ENCODE measurements around the gene AQP12A. TPM values are rescaled to one million over a fixed set of nuclear protein-coding genes. Genes with fewer than 3 reads are reported as not detected.

Gene AQP12A
- total RNA-seq, 1 experiment from 2014 or later, result not detected

- Histone ChIP-seq H2AFZ (ENCODE audit: low read depth, low read length, poor library complexity, severe bottlenecking) (no peak overlapping the region), H3K79me2 (ENCODE audit: insufficient read depth, low read length) (no peaks in the 10 kb centered on the region), H3K27me3 (ENCODE audit: insufficient read depth, low read length) (no peaks in the 10 kb centered on the region), H4K20me1 (ENCODE audit: insufficient read depth) (no peaks in the 10 kb centered on the region), H3K36me3 (ENCODE audit: control insufficient read depth in 1 of 2, insufficient read depth in 2 of 2, low read length in 2 of 2) (no peaks in the 10 kb centered on the region), H3K9ac (ENCODE audit: low read length) (no peak overlapping the region), H3K9me2 (ENCODE audit: insufficient read depth) (no peaks in the 10 kb centered on the region), H3K4me2 (ENCODE audit: low read length) (no peak overlapping the region), H3K9me3 (ENCODE audit: control insufficient read depth in 1 of 2, insufficient read depth in 1 of 2, low read depth in 1 of 2, low read length in 2 of 2) (no peaks in the 10 kb centered on the region), H3K4me1 (ENCODE audit: control insufficient read depth in 1 of 2, insufficient read depth in 2 of 2, low read length in 2 of 2) (peaks cover 0 to 7% of the 10 kb centered on the region in 2 experiments; a peak in 2 of 4 replicates), H3K4me3 (replicated peaks in 1 of 2; ENCODE audit: low read depth in 1 of 2, low read length in 2 of 2) (no peak overlapping the region), H3K27ac (ENCODE audit: low read depth, low read length) (no peak overlapping the region)
- no peak for ATAC-seq
- DNase-seq (ENCODE audit: low read depth, low spot score), result no peak
- ChIA-PET CTCF (no interaction called here), POLR2A (no interaction called here), RAD21 (ENCODE audit: low non-redundant PET in 1 of 2, low total read pairs in 2 of 2, uncharacterized antibody in 2 of 2, unreplicated experiment in 2 of 2) (no interaction called here)
- intact Hi-C loops (cut with micrococcal nuclease), result no loop called here
- TF ChIP-seq EZH2 (IDR thresholded peaks at IDR 0.05), result no peak
- TF ChIP-seq SP1 (IDR thresholded peaks at IDR 0.05; ENCODE audit: low read depth), result no peak
- TF ChIP-seq ELF1 (IDR thresholded peaks at IDR 0.05; ENCODE audit: borderline replicate concordance, low read depth), result no peak
- TF ChIP-seq YY1 (IDR thresholded peaks at IDR 0.05; ENCODE audit: extremely low read depth, insufficient replicate concordance, low read depth, low read length), result no peak
- TF ChIP-seq MAX (IDR thresholded peaks at IDR 0.05), result no peak
- no peak for TF ChIP-seq ATF3 (IDR thresholded peaks at IDR 0.05)
- no peak for TF ChIP-seq SIN3A (IDR thresholded peaks at IDR 0.05; ENCODE audit: low read depth)
- TF ChIP-seq CEBPB (IDR thresholded peaks at IDR 0.05; ENCODE audit: low read depth), result no peak
- TF ChIP-seq CTCF (IDR thresholded peaks at IDR 0.05 in 2 of 3, conservative IDR thresholded peaks at IDR 0.05 in 1 of 3; ENCODE audit: borderline replicate concordance in 1 of 3, insufficient read depth in 1 of 3, low read depth in 2 of 3, low read length in 2 of 3), result no peak
- TF ChIP-seq ZBTB33 (IDR thresholded peaks at IDR 0.05; ENCODE audit: extremely low read depth, insufficient replicate concordance, low read length), result no peak
- no peak for TF ChIP-seq ZNF274 (IDR thresholded peaks at IDR 0.05; ENCODE audit: low read depth, low read length)
- no peak for TF ChIP-seq JUND (IDR thresholded peaks at IDR 0.05)
- TF ChIP-seq CBX3 (IDR thresholded peaks at IDR 0.05; ENCODE audit: low read depth), result no peak
- TF ChIP-seq FOSL1 (IDR thresholded peaks at IDR 0.05; ENCODE audit: low read depth), result no peak
- TF ChIP-seq EZH2phosphoT487 (IDR thresholded peaks at IDR 0.05; ENCODE audit: borderline replicate concordance), result no peak
- TF ChIP-seq RAD21 (IDR thresholded peaks at IDR 0.05; ENCODE audit: low read depth), result no peak
- no TSS peak for BruUV-seq (replicated peaks)
These were observed 36.7 kb downstream of the AQP12A start for GRCh38 chr2:240728361-240728760.

All from HCT116 (cell line).